Esophagus muscularis mucosa (tissue), 4 donors: ENCODE data around the gene UBE2S.

Source experiments
- EP300 ChIP-seq: sonication (generic); formaldehyde crosslinking; IDR thresholded peaks from one replicate; pipeline ENCODE4 v1.6.1; 2017; ENCODE audit warnings: antibody characterized with exemption
- POLR2A ChIP-seq: fragments of 450-650 bp; IDR thresholded peaks from one replicate; pipeline ENCODE4 v1.6.1; 2017; ENCODE audit warnings: antibody characterized with exemption, moderate library complexity, mild to moderate bottlenecking, low read depth
- POLR2AphosphoS5 ChIP-seq, 2 donors: sonication (generic); formaldehyde crosslinking; IDR thresholded peaks; one replicate each; pipeline ENCODE4 v1.6.1; 2017; ENCODE audit warnings: antibody characterized with exemption in 2 of 2
- TF ChIP-seq, protein P1 (sequence below), 3 experiments: fragments of 200-600 bp in 2 of 3; fragments of 450-650 bp in 1 of 3; sonication (generic) in 2 of 3; IDR thresholded peaks; one replicate each; pipeline ENCODE4 v1.5.1; 2017 to 2019; ENCODE audit warnings: antibody characterized with exemption in 3 of 3, mild to moderate bottlenecking in 2 of 3, moderate library complexity in 1 of 3

DNA sequence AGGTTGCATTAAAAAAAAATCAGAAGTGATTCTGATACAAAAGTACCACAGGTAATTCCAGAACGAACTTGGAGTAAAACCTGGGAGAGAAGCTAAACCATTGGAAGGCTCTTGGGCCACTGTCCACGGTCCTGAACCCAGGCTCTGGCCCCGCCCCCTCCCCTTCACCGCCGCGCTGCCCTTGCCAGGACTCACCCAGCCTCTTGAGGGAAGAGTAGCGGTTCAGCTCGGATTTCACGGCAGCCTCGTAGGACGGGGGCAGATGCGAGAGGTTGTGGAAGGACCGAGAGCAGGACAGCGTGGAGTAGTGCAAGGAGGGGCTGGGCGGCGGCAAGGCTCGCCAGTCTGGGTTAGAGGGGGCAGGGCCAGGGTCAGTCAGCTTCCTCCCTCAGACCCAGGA, 29.8 kb upstream of the UBE2S start:
- TF ChIP-seq, protein P1, sequence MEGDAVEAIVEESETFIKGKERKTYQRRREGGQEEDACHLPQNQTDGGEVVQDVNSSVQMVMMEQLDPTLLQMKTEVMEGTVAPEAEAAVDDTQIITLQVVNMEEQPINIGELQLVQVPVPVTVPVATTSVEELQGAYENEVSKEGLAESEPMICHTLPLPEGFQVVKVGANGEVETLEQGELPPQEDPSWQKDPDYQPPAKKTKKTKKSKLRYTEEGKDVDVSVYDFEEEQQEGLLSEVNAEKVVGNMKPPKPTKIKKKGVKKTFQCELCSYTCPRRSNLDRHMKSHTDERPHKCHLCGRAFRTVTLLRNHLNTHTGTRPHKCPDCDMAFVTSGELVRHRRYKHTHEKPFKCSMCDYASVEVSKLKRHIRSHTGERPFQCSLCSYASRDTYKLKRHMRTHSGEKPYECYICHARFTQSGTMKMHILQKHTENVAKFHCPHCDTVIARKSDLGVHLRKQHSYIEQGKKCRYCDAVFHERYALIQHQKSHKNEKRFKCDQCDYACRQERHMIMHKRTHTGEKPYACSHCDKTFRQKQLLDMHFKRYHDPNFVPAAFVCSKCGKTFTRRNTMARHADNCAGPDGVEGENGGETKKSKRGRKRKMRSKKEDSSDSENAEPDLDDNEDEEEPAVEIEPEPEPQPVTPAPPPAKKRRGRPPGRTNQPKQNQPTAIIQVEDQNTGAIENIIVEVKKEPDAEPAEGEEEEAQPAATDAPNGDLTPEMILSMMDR (IDR thresholded peaks at IDR 0.05) = no peak
- TF ChIP-seq EP300 (no peak), POLR2A (no peak), POLR2AphosphoS5 (IDR thresholded peaks at IDR 0.05) (no peak)
